ENCODE data around the gene ICE1.
"Not testable (repeated sequence)": the region's sequence is repeated elsewhere in the genome, so short reads cannot be mapped to it uniquely, and the experiment has no call there.

ICE1 gene

DNA sequence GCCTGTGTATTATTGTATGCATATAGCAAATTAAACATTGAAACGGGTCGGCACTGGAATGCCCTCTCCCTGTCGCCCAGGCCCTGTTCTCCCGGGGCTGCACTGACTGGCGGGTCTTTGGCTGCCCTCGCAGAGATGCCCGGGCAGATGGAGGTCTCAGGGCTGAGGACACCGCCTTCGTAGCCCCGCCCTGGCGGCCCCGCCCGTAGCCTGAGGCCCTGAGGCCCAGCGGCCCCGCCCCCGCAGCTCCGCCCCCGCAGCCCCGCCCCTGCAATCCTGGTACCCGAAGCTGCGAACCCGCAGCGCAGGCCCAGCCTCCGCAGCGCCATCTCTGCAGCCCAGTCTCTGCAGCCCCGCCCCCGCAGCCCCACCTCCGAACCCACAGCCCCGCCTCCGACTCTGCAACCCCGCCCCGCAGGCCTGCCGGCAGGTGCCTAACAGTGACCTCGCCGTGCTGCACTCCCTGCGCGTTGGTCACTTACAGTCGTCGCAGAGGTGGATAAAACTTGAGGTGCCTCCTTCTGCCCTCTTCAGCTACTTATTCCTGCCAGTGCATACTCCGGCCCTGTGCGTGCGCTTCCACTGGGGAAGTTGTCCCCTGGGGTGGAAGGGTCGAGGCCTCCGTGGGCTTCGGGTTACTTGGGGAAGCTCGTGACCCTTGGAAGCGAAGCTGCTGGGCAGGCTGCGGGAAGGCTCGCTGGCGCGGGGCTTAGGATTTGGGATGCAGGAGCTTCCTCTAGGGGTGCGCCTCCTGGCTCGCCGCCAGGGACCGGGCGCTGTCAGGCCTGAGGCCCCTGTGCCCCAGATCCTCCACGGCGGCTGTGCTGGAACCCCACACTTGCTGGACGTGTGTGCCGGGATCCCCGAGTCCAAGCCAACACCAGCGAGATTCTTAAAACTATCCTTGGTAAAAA, 72.3 kb downstream of the ICE1 start:
- DNase-seq, result peak; percentile 11 to 84 (median 57)

- no peak for DNase-seq
These were observed 74.8 kb downstream of the ICE1 start for GRCh38 chr5:5497152-5497788.

DNA sequence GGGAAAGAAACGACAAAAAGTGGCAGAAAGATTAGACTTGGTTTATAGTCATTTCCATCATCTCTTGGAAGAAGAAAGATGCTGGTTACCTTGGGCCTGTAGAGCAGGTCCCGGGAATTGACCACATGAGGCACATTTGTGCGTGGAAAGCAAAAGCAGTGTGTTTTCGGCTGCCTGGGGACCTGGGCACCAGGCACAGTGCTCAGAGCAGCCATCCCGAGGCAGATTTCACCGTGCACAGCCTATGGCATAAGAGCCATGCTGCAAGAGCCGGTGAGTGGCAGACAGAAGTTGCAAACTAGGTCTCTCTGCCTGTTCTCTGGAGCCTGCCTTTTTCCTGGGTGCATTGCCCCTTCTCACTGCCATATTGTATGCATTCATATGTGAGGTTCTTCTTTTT, 77.0 kb downstream of the ICE1 start:
- no peak for DNase-seq

DNA sequence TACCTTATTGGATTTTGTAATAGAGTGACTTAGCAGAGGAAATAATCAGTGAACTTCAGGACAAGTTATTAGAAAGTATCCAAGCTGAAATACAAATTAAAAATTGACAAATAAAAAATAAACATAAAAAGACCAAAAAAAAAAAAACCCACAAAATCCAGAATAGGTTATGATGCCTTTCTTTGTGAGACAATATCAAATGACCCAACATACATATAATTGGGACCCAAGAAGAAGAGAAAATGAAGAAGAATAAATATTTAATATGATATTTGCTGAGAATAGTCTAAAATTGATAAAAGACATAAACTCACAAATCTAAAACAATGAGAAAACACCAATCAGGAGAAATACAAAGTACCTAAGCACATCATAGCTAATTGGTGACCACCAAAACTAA, 81.8 kb downstream of the ICE1 start:
- DNase-seq, result no peak

DNA sequence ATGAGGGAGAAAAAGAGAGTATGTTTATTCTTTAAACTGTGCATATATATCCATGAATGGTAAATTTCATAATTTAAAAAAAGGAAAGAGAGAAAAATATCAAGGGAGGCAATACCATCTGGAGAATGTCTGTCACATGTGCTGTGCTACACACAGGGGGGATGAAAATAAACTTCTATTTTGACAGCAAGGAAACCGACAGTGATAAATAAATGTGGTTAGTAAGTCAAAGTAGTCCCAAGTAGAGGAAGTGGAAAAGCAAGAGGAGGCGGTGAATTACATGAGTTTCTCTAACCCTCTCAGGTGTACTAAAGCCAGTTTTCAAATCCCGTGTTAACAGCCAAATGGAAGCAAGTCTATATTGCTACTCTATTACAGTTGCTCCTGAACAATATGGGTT, 83.3 kb downstream of the ICE1 start:
- DNase-seq, result no peak

GRCh38 chr5:5508391-5508790, 85.9 kb downstream of the ICE1 start:
- no peak for DNase-seq

DNA sequence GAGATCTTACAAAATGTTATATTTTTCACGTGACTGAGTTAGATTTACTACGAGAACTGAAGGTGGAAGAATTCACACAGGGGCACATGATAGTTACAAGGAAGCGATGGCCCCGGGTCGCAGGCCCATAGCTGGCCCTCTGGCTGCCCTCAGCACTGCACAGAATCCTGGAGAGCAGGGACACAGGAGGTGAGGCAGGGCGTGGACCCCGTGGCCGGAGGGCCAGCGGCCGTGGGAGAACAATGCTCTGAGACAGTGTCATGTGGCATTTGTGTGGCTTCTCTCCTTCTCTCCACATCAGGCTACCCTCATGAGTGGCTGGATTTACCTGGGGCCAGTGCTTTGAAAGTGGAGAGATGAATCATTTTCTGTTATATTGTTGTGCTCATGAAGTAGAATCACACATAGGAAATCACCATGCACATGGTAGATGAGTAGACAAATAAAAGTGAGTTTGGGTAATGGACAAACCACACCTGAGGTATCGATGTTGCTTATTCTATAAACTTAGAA, 89.5 kb downstream of the ICE1 start:
- DNase-seq, result no peak

DNA sequence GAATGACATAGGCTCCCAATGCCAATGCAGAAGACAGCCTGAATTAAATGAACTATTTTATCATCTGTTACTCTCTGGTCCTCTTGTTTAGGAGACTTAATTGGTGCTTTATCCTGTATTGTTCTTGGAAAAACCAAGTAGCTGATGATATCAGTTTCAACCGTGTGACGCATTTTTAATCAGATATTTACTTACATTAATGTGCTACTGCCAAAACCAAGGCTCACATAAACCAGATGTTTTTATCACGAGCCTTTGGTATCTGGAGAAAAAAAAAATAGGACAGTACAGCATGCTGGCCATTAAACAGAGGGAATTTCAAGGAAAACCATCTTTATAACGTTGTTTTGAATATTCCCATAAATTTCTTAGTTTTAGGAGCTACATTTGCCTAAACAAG, 90.1 kb downstream of the ICE1 start:
- DNase-seq, result no peak

- DNase-seq, result not testable (repeated sequence)
These were observed 98.1 kb downstream of the ICE1 start for GRCh38 chr5:5520622-5521021.

GRCh38 chr5:5521029-5521428, 98.6 kb downstream of the ICE1 start:
- no peak for DNase-seq

DNA sequence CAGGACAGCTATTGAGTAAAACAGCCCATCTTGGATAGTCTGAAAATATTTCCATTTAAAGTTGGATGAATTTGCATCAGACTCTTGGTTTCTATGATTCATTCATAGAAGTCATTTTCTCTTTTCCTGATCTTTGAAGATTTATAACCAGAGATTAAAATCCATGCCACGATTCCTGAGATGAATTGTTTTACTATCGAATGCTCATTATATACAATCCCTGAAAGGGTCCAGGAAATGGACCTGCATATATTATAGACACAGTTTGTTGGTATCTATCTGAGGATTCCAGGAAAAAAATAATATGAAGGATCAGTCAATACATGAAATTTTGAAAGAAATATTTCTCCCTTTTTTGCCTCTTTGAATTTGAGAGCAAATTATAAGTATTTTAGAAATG, 99.0 kb downstream of the ICE1 start:
- no peak for DNase-seq

DNA sequence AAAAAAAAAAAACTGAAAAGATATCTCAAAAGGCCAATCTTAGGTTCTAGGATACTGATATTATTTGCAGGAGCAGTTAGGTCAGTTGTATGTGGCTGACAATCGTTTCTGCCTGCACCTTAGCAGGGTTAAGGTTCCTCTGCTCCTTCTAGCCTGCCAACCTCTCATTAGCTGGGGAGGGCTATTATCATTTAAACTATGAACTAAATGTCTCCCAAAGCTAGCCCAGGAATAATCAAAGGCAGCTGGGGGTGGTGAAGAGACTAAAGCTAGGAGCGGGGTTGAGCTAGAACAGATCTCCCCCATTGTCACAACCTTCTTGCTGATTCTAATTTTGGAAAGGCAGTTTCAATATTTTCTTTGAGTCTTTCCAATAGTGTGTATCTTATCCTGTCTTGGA, 99.9 kb downstream of the ICE1 start:
- no peak for DNase-seq

GRCh38 chr5:5523066-5523505, 100.6 kb downstream of the ICE1 start:
- no peak for DNase-seq

DNA sequence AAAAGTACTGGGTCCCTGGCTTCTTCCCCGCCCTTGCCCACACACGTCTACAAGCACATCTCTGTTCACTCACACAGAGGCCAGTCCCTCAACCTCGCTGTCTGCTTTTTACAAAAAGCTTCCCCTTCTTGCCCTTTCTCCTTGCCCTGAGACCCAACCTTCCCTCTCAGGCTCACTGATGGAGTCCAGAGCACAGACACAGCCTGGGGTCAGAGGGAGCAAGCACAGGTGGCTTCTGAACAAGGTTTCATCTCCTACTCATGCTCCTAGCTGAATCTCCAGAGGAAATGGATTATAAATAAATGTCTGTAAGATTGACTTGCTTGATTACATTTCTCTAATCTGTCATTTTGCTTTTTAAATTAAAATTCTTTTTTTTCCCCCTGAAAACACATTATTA, 101.8 kb downstream of the ICE1 start:
- no peak for DNase-seq

DNA sequence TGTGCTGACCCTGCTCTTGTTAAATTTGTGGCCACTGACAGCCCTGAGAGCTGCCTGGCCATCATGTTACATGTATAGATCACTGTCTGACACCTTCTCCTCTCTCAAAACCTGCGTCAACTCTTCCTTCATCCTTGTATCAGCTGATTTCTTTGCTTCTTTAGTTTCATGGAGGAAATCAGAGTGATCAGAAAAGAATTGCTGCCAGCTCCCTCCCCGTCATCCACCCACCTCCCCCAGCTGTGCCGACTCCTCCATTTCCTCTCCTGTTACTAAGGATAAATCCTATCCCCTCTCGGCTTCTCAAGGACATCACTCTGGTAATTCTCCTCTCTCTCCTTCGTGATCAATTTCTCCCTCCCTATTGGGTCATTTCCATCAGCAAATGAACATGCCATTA, 108.9 kb downstream of the ICE1 start:
- no peak for DNase-seq

DNA sequence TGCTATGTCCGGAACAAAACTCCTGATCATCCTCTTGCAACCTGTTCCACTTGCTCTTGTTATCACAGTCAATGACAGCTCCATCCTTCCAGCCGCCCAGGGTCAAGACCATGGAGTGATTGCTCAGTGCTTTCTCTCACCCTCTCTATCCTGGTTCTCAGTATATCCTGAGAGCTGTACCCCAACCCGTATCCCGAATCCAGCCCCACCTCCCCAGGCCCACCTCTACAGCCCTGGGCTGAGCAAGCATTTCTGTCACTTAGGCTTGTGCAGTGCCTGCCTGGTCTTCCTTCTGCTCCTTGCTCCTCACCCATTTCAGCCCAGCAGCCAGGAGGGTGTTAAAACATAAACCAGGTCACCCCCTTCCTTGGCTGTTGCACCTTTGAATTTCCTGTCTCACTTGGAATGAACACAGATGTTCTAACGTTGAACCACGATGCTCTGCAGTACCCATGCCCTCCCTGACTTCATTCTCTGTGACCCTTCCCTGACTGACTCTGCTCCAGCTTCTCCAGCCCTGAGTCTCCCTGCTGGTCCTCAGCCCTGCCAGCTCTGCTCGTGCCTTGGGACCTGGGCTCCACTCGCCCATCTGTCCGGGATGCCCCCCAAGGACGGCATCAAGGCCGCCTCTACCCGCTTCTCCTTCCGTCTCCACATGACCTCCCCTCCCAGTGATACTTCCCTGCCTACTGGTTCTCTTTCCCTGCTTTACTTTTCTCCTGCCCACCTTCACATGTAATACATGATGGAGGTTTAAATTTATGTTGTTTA, 110.0 kb downstream of the ICE1 start:
- no peak for DNase-seq

- DNase-seq, result no peak
These were observed 111.5 kb downstream of the ICE1 start for GRCh38 chr5:5533927-5534326.

GRCh38 chr5:5534333-5534732, 111.9 kb downstream of the ICE1 start:
- no peak for DNase-seq

- no peak for DNase-seq
These were observed 114.4 kb downstream of the ICE1 start for GRCh38 chr5:5536871-5537270.

DNA sequence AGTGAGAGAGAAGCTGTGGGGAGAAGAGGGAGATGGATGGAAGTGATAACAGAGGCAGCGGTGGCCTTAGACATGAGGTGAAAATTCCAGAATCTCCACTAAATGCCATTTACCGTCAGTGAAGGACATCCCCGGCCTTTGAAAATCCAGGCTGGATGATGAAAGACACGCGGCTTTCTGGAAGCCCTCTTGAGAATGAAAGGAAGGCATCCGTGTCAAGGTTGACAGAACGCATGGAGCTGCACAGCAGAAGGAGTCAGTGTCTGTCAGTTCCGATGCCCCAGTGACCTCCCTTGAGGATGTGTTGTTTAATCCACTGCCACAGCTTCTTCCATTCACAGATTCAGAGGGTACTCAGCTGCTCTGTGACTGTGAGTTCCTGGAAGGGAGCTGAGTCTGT, 114.9 kb downstream of the ICE1 start:
- no peak for DNase-seq

DNA sequence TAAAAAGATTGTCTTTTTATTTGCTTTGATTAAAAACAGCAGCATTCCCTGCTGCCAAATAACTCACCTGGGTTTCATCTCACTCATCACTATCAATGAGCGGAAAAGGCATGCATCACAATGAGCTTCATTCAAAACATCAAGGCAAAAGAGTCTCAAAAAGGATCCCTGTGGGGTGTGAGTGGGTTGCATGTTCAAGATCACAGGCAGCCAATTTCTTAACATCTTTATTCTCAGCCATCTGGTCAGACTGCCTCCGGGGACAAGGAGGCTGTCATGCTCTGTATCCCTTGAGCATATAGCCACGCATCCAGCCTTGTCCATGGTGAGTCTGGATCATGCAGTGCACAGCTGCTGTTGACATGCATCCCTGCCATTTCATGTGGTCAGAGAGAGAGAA, 117.1 kb downstream of the ICE1 start:
- no peak for DNase-seq

Measured in activated naive CD4-positive, alpha-beta T cell (primary cell).